Smooth muscle cell (in vitro differentiated cells): ENCODE measurements around the gene DNHD1. TPM values are rescaled to one million over a fixed set of nuclear protein-coding genes. Genes with fewer than 3 reads are reported as not detected.

Source experiments
- DNase-seq: peaks from one replicate; lab custom pipeline; 2025; ENCODE audit not compliant: unreplicated experiment; lab: John Stamatoyannopoulos, UW
- H2AFZ ChIP-seq: fragments of 200-600 bp; sonication (generic); 2 replicates; pipeline ENCODE4 v1.6.0; 2016; ENCODE audit warnings: antibody characterized with exemption, low read depth, mild to moderate bottlenecking
- H3F3A ChIP-seq: fragments of 200-600 bp; sonication (generic); 2 replicates; pipeline ENCODE4 v1.6.0; 2017; ENCODE audit warnings: antibody characterized with exemption, low read depth
- H3K27ac ChIP-seq: fragments of 200-600 bp; sonication (generic); 2 replicates; pipeline ENCODE4 v1.5.1; 2016; ENCODE audit warnings: low read depth, mild to moderate bottlenecking
- H3K27me3 ChIP-seq: fragments of 200-600 bp; sonication (generic); 2 replicates; pipeline ENCODE4 v1.6.1; 2016; ENCODE audit warnings: low read depth, mild to moderate bottlenecking
- H3K36me3 ChIP-seq: fragments of 200-600 bp; sonication (generic); 2 replicates; pipeline ENCODE4 v1.5.1; 2016; ENCODE audit warnings: low read depth
- H3K4me1 ChIP-seq: fragments of 200-600 bp; sonication (generic); 2 replicates; pipeline ENCODE4 v1.5.1; 2016; ENCODE audit warnings: low read depth
- H3K4me2 ChIP-seq: fragments of 200-600 bp; sonication (generic); 2 replicates; pipeline ENCODE4 v1.6.0; 2016; ENCODE audit warnings: mild to moderate bottlenecking
- H3K4me3 ChIP-seq: fragments of 200-600 bp; sonication (generic); 2 replicates; pipeline ENCODE4 v1.5.1; 2016; ENCODE audit warnings: mild to moderate bottlenecking
- H3K79me2 ChIP-seq: fragments of 200-600 bp; sonication (generic); 2 replicates; pipeline ENCODE4 v1.6.0; 2016; ENCODE audit warnings: low read depth, mild to moderate bottlenecking
- H3K9ac ChIP-seq: fragments of 200-600 bp; sonication (generic); 2 replicates; pipeline ENCODE4 v1.6.0; 2016; ENCODE audit warnings: low read depth
- H3K9me3 ChIP-seq: fragments of 200-600 bp; sonication (generic); replicated peaks from 2 replicates; pipeline ENCODE4 v1.5.1; 2016; ENCODE audit warnings: low read depth
- H4K20me1 ChIP-seq: fragments of 200-600 bp; sonication (generic); 2 replicates; pipeline ENCODE4 v1.6.0; 2016; ENCODE audit warnings: low read depth
- WGBS: methylation state at CpG from one replicate; pipeline ENCODE4 v1.1.7; 2016; ENCODE audit warnings: low lambda C conversion rate; 5-methylcytosine and 5-hydroxymethylcytosine counted together
- polyA plus RNA-seq: library from polyadenylated mRNA; unstranded; fragments of >200 nt; fragmentation: Nextera tagmentation; extraction: Ambion mirVana; gene quantifications from 2 replicates; pipeline ENCODE4 v1.2.1, GENCODE V29; 2016
- total RNA-seq: library from RNA; depleted of rRNA; stranded (reverse); fragments of >200 nt; gene quantifications from 2 replicates; pipeline ENCODE4 v1.2.3, GENCODE V29; 2014
- TF ChIP-seq, protein P1 (sequence below): fragments of 200-600 bp; sonication (generic); IDR thresholded peaks from 2 replicates; pipeline ENCODE4 v1.5.1; 2017; ENCODE audit warnings: borderline replicate concordance, mild to moderate bottlenecking, antibody characterized with exemption; ENCODE audit not compliant: insufficient read depth, poor library complexity, severe bottlenecking

DNHD1 gene
- total and polyA plus RNA-seq, 2 experiments from 2014 or later: 5.5 to 9.1 TPM

DNA sequence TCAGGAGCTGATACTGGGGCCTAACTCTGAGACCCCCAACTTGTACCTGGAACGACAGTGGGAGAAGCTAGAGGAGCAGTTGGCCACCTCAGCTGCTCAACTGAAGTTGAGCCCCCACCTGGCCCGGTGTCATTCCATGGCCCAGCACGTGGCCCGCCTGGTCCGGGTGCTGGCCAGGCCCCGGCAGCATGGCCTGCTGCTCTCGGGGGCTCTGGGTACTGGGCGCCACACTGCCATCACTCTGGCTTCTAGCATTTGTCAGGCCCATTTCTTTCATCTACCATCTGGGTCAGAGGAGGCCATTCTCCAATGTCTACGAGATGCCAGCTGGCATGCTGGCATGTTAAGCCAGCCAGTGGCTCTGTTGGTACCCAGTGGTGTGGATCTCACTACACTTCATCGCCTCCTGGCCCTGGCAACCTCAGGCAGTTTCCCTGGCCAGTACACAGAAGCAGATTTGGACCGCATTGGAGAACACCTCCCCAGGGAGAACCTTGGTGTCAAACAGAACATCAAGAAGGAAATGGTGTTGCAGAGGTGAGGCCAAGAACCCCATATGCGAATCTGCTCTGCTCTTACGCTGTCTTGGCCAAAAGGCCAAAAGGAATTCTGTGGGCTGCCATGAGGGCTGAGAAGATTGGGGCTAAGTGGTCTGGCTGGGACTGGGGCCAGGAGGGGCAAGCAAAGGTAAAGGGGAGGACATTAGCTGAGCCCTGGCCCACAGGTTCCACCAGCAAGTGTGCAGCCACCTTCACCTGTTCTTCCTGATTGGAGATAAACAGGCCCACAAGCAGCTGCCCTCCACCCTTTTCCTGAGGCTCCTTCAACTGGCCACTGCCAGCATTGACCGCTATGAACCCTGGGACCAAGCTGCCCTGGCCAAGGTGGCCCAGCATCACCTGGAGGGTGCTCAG is 60.9 kb downstream of the DNHD1 start:
- Histone ChIP-seq H3K27me3 (no peaks in the 10 kb centered on the region), H3K4me3 (no peak overlapping the region), H2AFZ (no peak overlapping the region), H3F3A (no peaks in the 10 kb centered on the region), H3K36me3 (no peaks in the 10 kb centered on the region), H3K9ac (no peak overlapping the region), H3K4me1 (no peaks in the 10 kb centered on the region), H3K27ac (no peak overlapping the region), H4K20me1 (no peaks in the 10 kb centered on the region), H3K9me3 (no peaks in the 10 kb centered on the region), H3K79me2 (no peaks in the 10 kb centered on the region), H3K4me2 (no peak overlapping the region)
- DNase-seq: no peak
- TF ChIP-seq, protein P1, sequence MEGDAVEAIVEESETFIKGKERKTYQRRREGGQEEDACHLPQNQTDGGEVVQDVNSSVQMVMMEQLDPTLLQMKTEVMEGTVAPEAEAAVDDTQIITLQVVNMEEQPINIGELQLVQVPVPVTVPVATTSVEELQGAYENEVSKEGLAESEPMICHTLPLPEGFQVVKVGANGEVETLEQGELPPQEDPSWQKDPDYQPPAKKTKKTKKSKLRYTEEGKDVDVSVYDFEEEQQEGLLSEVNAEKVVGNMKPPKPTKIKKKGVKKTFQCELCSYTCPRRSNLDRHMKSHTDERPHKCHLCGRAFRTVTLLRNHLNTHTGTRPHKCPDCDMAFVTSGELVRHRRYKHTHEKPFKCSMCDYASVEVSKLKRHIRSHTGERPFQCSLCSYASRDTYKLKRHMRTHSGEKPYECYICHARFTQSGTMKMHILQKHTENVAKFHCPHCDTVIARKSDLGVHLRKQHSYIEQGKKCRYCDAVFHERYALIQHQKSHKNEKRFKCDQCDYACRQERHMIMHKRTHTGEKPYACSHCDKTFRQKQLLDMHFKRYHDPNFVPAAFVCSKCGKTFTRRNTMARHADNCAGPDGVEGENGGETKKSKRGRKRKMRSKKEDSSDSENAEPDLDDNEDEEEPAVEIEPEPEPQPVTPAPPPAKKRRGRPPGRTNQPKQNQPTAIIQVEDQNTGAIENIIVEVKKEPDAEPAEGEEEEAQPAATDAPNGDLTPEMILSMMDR: no peak
- over 99% methylated on average over 14 of the region's 14 CpGs for WGBS

DNA sequence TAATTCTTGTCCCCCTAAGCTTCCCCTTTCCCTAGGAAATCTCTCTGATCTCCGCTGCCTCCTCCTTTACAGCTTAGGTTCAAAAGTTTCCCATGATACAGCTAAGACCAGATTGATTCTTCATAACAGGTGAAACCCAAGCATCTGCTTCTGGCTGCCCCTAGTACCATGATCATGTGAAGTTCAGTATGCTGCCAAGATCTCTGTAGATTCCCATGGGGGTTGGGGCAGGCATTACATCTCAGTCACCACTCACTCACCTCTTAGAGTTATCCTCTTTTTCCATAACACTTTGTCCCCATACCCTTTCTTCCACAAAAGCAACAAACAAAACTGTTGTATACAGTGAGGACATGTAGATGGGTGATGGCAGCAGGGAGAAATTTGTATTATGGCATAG is 62.3 kb downstream of the DNHD1 start:
- no peaks in the 10 kb centered on the region for H3K79me2 ChIP-seq
- H3K4me3 ChIP-seq: no peak overlapping the region
- WGBS: 100% methylated on average over 1 of the region's 1 CpG
- H2AFZ ChIP-seq: no peak overlapping the region
- H3K4me2 ChIP-seq: no peak overlapping the region
- DNase-seq: no peak
- H3K9me3 ChIP-seq: no peaks in the 10 kb centered on the region
- no peak overlapping the region for H3K9ac ChIP-seq
- H3K27me3 ChIP-seq: no peaks in the 10 kb centered on the region
- H3K36me3 ChIP-seq: no peaks in the 10 kb centered on the region
- no peaks in the 10 kb centered on the region for H4K20me1 ChIP-seq
- H3K27ac ChIP-seq: no peak overlapping the region
- no peaks in the 10 kb centered on the region for H3K4me1 ChIP-seq
- no peaks in the 10 kb centered on the region for H3F3A ChIP-seq
- TF ChIP-seq, protein P1: no peak

- Histone ChIP-seq H3K4me2 (no peak overlapping the region), H3K27me3 (no peaks in the 10 kb centered on the region), H3K79me2 (no peaks in the 10 kb centered on the region), H3K4me3 (no peak overlapping the region), H4K20me1 (no peaks in the 10 kb centered on the region), H3K36me3 (no peaks in the 10 kb centered on the region), H3K9me3 (no peaks in the 10 kb centered on the region), H2AFZ (no peak overlapping the region), H3K27ac (no peak overlapping the region), H3K4me1 (no peaks in the 10 kb centered on the region), H3K9ac (no peak overlapping the region), H3F3A (no peaks in the 10 kb centered on the region)
- TF ChIP-seq, protein P1: no peak
- DNase-seq: no peak
- 98% methylated on average over 3 of the region's 3 CpGs for whole genome bisulfite sequencing
Measured at GRCh38 chr11:6561288-6561687, 64.2 kb downstream of the DNHD1 start.
